ENCODE data around the gene ACTR3. TPM values are rescaled to one million over a fixed set of nuclear protein-coding genes. Genes with fewer than 3 reads are reported as not detected.

Gene ACTR3
- total RNA-seq, 1 experiment from 2014 or later: 169 TPM

- TF ChIP-seq EMX1 (CRISPR knock-in tag; IDR thresholded peaks at IDR 0.05): no peak
- TF ChIP-seq, protein P1, sequence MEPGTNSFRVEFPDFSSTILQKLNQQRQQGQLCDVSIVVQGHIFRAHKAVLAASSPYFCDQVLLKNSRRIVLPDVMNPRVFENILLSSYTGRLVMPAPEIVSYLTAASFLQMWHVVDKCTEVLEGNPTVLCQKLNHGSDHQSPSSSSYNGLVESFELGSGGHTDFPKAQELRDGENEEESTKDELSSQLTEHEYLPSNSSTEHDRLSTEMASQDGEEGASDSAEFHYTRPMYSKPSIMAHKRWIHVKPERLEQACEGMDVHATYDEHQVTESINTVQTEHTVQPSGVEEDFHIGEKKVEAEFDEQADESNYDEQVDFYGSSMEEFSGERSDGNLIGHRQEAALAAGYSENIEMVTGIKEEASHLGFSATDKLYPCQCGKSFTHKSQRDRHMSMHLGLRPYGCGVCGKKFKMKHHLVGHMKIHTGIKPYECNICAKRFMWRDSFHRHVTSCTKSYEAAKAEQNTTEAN (CRISPR knock-in tag; IDR thresholded peaks at IDR 0.05): no peak
- TF ChIP-seq MYBL2 (CRISPR knock-in tag; IDR thresholded peaks at IDR 0.05): peak; percentile 59; the same call in 1 of the 2 replicates
- no peak for TF ChIP-seq ATF6 (CRISPR knock-in tag; IDR thresholded peaks at IDR 0.05)
- TF ChIP-seq SMAD3 (CRISPR knock-in tag; IDR thresholded peaks at IDR 0.05; ENCODE audit: borderline replicate concordance): no peak
- TF ChIP-seq, protein P2, sequence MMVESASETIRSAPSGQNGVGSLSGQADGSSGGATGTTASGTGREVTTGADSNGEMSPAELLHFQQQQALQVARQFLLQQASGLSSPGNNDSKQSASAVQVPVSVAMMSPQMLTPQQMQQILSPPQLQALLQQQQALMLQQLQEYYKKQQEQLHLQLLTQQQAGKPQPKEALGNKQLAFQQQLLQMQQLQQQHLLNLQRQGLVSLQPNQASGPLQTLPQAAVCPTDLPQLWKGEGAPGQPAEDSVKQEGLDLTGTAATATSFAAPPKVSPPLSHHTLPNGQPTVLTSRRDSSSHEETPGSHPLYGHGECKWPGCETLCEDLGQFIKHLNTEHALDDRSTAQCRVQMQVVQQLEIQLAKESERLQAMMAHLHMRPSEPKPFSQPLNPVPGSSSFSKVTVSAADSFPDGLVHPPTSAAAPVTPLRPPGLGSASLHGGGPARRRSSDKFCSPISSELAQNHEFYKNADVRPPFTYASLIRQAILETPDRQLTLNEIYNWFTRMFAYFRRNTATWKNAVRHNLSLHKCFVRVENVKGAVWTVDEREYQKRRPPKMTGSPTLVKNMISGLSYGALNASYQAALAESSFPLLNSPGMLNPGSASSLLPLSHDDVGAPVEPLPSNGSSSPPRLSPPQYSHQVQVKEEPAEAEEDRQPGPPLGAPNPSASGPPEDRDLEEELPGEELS (CRISPR knock-in tag; IDR thresholded peaks at IDR 0.05): 0 out of 2 replicates have a peak, but pooled peaks have one; percentile 38
- TF ChIP-seq SP1 (CRISPR knock-in tag; conservative IDR thresholded peaks at IDR 0.05): peak; percentile 30; the same call in 1 of the 2 replicates
- TF ChIP-seq, protein P3, sequence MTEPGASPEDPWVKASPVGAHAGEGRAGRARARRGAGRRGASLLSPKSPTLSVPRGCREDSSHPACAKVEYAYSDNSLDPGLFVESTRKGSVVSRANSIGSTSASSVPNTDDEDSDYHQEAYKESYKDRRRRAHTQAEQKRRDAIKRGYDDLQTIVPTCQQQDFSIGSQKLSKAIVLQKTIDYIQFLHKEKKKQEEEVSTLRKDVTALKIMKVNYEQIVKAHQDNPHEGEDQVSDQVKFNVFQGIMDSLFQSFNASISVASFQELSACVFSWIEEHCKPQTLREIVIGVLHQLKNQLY (CRISPR knock-in tag; IDR thresholded peaks at IDR 0.05): no peak
- TF ChIP-seq, protein P4, sequence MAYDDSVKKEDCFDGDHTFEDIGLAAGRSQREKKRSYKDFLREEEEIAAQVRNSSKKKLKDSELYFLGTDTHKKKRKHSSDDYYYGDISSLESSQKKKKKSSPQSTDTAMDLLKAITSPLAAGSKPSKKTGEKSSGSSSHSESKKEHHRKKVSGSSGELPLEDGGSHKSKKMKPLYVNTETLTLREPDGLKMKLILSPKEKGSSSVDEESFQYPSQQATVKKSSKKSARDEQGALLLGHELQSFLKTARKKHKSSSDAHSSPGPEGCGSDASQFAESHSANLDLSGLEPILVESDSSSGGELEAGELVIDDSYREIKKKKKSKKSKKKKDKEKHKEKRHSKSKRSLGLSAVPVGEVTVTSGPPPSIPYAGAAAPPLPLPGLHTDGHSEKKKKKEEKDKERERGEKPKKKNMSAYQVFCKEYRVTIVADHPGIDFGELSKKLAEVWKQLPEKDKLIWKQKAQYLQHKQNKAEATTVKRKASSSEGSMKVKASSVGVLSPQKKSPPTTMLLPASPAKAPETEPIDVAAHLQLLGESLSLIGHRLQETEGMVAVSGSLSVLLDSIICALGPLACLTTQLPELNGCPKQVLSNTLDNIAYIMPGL (CRISPR knock-in tag; IDR thresholded peaks at IDR 0.05): peak; percentile 52
- no peak for TF ChIP-seq CREB1 (CRISPR knock-in tag; IDR thresholded peaks at IDR 0.05)
- TF ChIP-seq, protein P5, sequence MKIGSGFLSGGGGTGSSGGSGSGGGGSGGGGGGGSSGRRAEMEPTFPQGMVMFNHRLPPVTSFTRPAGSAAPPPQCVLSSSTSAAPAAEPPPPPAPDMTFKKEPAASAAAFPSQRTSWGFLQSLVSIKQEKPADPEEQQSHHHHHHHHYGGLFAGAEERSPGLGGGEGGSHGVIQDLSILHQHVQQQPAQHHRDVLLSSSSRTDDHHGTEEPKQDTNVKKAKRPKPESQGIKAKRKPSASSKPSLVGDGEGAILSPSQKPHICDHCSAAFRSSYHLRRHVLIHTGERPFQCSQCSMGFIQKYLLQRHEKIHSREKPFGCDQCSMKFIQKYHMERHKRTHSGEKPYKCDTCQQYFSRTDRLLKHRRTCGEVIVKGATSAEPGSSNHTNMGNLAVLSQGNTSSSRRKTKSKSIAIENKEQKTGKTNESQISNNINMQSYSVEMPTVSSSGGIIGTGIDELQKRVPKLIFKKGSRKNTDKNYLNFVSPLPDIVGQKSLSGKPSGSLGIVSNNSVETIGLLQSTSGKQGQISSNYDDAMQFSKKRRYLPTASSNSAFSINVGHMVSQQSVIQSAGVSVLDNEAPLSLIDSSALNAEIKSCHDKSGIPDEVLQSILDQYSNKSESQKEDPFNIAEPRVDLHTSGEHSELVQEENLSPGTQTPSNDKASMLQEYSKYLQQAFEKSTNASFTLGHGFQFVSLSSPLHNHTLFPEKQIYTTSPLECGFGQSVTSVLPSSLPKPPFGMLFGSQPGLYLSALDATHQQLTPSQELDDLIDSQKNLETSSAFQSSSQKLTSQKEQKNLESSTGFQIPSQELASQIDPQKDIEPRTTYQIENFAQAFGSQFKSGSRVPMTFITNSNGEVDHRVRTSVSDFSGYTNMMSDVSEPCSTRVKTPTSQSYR (CRISPR knock-in tag; IDR thresholded peaks at IDR 0.05): no peak
- TF ChIP-seq, protein P6, sequence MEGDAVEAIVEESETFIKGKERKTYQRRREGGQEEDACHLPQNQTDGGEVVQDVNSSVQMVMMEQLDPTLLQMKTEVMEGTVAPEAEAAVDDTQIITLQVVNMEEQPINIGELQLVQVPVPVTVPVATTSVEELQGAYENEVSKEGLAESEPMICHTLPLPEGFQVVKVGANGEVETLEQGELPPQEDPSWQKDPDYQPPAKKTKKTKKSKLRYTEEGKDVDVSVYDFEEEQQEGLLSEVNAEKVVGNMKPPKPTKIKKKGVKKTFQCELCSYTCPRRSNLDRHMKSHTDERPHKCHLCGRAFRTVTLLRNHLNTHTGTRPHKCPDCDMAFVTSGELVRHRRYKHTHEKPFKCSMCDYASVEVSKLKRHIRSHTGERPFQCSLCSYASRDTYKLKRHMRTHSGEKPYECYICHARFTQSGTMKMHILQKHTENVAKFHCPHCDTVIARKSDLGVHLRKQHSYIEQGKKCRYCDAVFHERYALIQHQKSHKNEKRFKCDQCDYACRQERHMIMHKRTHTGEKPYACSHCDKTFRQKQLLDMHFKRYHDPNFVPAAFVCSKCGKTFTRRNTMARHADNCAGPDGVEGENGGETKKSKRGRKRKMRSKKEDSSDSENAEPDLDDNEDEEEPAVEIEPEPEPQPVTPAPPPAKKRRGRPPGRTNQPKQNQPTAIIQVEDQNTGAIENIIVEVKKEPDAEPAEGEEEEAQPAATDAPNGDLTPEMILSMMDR (IDR thresholded peaks at IDR 0.05): peak; percentile 100
- no peak for TF ChIP-seq USF2 (CRISPR knock-in tag; IDR thresholded peaks at IDR 0.05)
- TF ChIP-seq RORB (CRISPR knock-in tag; IDR thresholded peaks at IDR 0.05): no peak
- no peak for TF ChIP-seq JUN (CRISPR knock-in tag; IDR thresholded peaks at IDR 0.05)
- TF ChIP-seq TP53 (CRISPR knock-in tag; IDR thresholded peaks at IDR 0.05): no peak
- no peak overlapping the region for H3K27ac Mint-ChIP-seq
- peak; percentile 74 for DNase-seq (ENCODE audit: low spot score)
- ATAC-seq: peak; percentile 73
- H3K36me3 Mint-ChIP-seq: peaks cover 55% of the 10 kb centered on the region
- no peaks in the 10 kb centered on the region for H3K4me1 Mint-ChIP-seq
- H3K27me3 Mint-ChIP-seq (ENCODE audit: low read depth): peaks cover 13% of the 10 kb centered on the region
- ChIA-PET CTCF (interaction anchor here (0.8 to 1.6 kb wide), 2 partner anchors 129 to 572 kb away, joined by 3 to 4 read pairs; no protein-coding TSS in a partner anchor), POLR2A (no interaction called here)
- H3K4me3 Mint-ChIP-seq: no peak overlapping the region
- H3K9me3 Mint-ChIP-seq: peaks cover 80% of the 10 kb centered on the region
Measured at GRCh38 chr2:113979191-113980128, 89.6 kb downstream of the ACTR3 start.

Measured in WTC11 (cell line).